Medulla oblongata (tissue), 1 donor: Measurements from ENCODE around the gene OR2L5.

ENCODE experiments used
- DNase-seq: peaks from one replicate; pipeline ENCODE4 v3.0.0-alpha.2; 2015; ENCODE audit errors: extremely low spot score

Gene OR2L5

GRCh38 chr1:248013229-248013710, at the start of gene OR2L5:
Gene OR2L5, plus strand, starts transcription at chr1:248013660. Its CDS starts 8,288 bp downstream, at chr1:248021948.
- peak; percentile 12 for DNase-seq

- no peak for DNase-seq
Measured at GRCh38 chr1:247964933-247965332, 48.5 kb upstream of the OR2L5 start, which contains the start of gene OR2AK2. Gene OR2AK2, plus strand, starts transcription at chr1:247965233. Its CDS starts 144 bp downstream, at chr1:247965377.

- DNase-seq, result no peak
Measured at GRCh38 chr1:247966532-247967204, 46.8 kb upstream of the OR2L5 start.

GRCh38 chr1:247992986-247993385, 20.5 kb upstream of the OR2L5 start:
- DNase-seq, result no peak

GRCh38 chr1:247998811-247999210, 14.6 kb upstream of the OR2L5 start:
- DNase-seq, result no peak

- DNase-seq, result no peak
Measured at GRCh38 chr1:248000169-248000568, 13.3 kb upstream of the OR2L5 start.

- DNase-seq, result no peak
Measured at GRCh38 chr1:248007778-248008177, 5.7 kb upstream of the OR2L5 start.

- no peak for DNase-seq
Measured at GRCh38 chr1:248009681-248010080, 3.8 kb upstream of the OR2L5 start.

- DNase-seq, result peak; percentile 15
Measured at GRCh38 chr1:248015803-248016202, 2.3 kb downstream of the OR2L5 start.

GRCh38 chr1:248029770-248030169, 16.3 kb downstream of the OR2L5 start, which contains the start of gene OR2L2:
Gene OR2L2, plus strand, starts transcription at chr1:248030070. Its CDS starts 8,198 bp downstream, at chr1:248038268.
- no peak for DNase-seq

GRCh38 chr1:248045209-248045608, 31.7 kb downstream of the OR2L5 start:
- DNase-seq, result no peak

GRCh38 chr1:248046536-248046935, 33.1 kb downstream of the OR2L5 start, which contains the start of gene OR2L3:
Gene OR2L3, plus strand, starts transcription at chr1:248046836. Its CDS starts 13,846 bp downstream, at chr1:248060682.
- no peak for DNase-seq

GRCh38 chr1:248047008-248047407, 33.5 kb downstream of the OR2L5 start:
- no peak for DNase-seq

- no peak for DNase-seq
Measured at GRCh38 chr1:248054671-248055070, 41.2 kb downstream of the OR2L5 start.

- no peak for DNase-seq
Measured at GRCh38 chr1:248055261-248055660, 41.8 kb downstream of the OR2L5 start.

GRCh38 chr1:248065071-248065470, 51.6 kb downstream of the OR2L5 start:
- DNase-seq, result no peak

- no peak for DNase-seq
Measured at GRCh38 chr1:248065604-248066003, 52.1 kb downstream of the OR2L5 start.
